Measurements from ENCODE around the gene SNAI1. TPM values are rescaled to one million over a fixed set of nuclear protein-coding genes. Genes with fewer than 3 reads are reported as not detected.

The SNAI1 gene
- total RNA-seq, 1 experiment from 2014 or later = 5.4 TPM

- Histone ChIP-seq H3K4me3 (ENCODE audit: low read length) (no peak overlapping the region), H3K9me2 (replicated peaks; ENCODE audit: low read length) (no peaks in the 10 kb centered on the region), H3K79me2 (ENCODE audit: low read length) (no peaks in the 10 kb centered on the region; the same call in 1 of the 2 replicates), H4K20me1 (ENCODE audit: low read length) (no peaks in the 10 kb centered on the region), H3K27ac (ENCODE audit: low read length) (no peak overlapping the region), H3K9me3 (ENCODE audit: low read length) (no peaks in the 10 kb centered on the region), H3K4me1 (ENCODE audit: insufficient read depth, low read length) (peaks cover 17% of the 10 kb centered on the region), H3K36me3 (ENCODE audit: low read depth, low read length) (no peaks in the 10 kb centered on the region), H3K9ac (ENCODE audit: low read length) (no peak overlapping the region), H3K27me3 (ENCODE audit: low read length) (no peaks in the 10 kb centered on the region), H3F3A (ENCODE audit: low read length, unreplicated experiment) (no peaks in the 10 kb centered on the region), H3K4me2 (ENCODE audit: low read length) (no peak overlapping the region), H2AFZ (ENCODE audit: low read length) (no peak overlapping the region)
- ChIA-PET POLR2A (ENCODE audit: unreplicated experiment) (no interaction called here), CTCF (no interaction called here)
- BruUV-seq (replicated peaks) = no TSS peak
- ATAC-seq (no peak), DNase-seq (no peak)
- intact Hi-C loops (cut with micrococcal nuclease) = no loop called here
- no peak for TF ChIP-seq EZH2 (IDR thresholded peaks at IDR 0.05; ENCODE audit: low read length, unreplicated experiment)
- TF ChIP-seq CTCF (conservative IDR thresholded peaks at IDR 0.05; ENCODE audit: low read depth, low read length) = no peak
- no peak for TF ChIP-seq EZH2phosphoT487 (IDR thresholded peaks at IDR 0.05; ENCODE audit: borderline replicate concordance, low read length)
Measured at GRCh38 chr20:49986049-49986448, 3.3 kb downstream of the SNAI1 start.

GRCh38 chr20:49987015-49987867, 4.5 kb downstream of the SNAI1 start:
- H3K4me2 ChIP-seq (ENCODE audit: low read length) = no peak overlapping the region
- POLR2A ChIA-PET (ENCODE audit: unreplicated experiment) = no interaction called here
- no TSS peak for BruUV-seq (replicated peaks)

More at GRCh38 chr20:49987015-49987867, 4.5 kb downstream of the SNAI1 start:
- Histone ChIP-seq H4K20me1 (ENCODE audit: low read length) (no peaks in the 10 kb centered on the region), H3K4me3 (ENCODE audit: low read length) (no peak overlapping the region), H3K79me2 (ENCODE audit: low read length) (no peaks in the 10 kb centered on the region; the same call in 1 of the 2 replicates), H3K27ac (ENCODE audit: low read length) (no peak overlapping the region), H3K9ac (ENCODE audit: low read length) (no peak overlapping the region), H3K9me3 (ENCODE audit: low read length) (no peaks in the 10 kb centered on the region), H3K9me2 (replicated peaks; ENCODE audit: low read length) (no peaks in the 10 kb centered on the region), H3F3A (ENCODE audit: low read length, unreplicated experiment) (no peaks in the 10 kb centered on the region), H2AFZ (ENCODE audit: low read length) (no peak overlapping the region), H3K36me3 (ENCODE audit: low read depth, low read length) (no peaks in the 10 kb centered on the region), H3K27me3 (ENCODE audit: low read length) (no peaks in the 10 kb centered on the region), H3K4me1 (ENCODE audit: insufficient read depth, low read length) (peaks cover 13% of the 10 kb centered on the region)
- DNase-seq (peak; percentile 53), ATAC-seq (no peak)
- no peak for TF ChIP-seq EZH2 (IDR thresholded peaks at IDR 0.05; ENCODE audit: low read length, unreplicated experiment)
- no peak for TF ChIP-seq CTCF (conservative IDR thresholded peaks at IDR 0.05; ENCODE audit: low read depth, low read length)
- no peak for TF ChIP-seq EZH2phosphoT487 (IDR thresholded peaks at IDR 0.05; ENCODE audit: borderline replicate concordance, low read length)
- intact Hi-C loops (cut with micrococcal nuclease) = no loop called here
- CTCF ChIA-PET = no interaction called here
